ENCODE measurements around the gene OLIG2.

DNA sequence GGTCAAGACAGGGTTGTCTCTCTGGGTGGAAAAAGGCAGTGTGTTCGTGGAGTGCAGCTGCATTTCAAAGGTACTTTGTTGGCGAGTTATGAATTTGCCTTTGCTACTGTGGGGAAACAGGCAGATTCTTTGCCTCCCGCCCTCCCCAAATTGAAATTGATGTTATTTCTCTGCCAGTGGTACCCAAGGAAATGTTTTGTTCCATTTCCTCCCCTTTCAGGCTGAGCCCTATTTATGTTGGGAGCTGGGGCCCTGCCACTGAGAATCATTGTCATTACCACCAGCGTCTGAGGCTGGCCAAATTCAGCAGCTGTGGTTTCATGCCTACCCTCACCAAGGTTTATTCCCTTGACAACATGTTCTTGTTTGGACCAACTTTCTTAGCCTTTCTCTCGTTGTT, 48.5 kb upstream of the OLIG2 start:
- TF ChIP-seq, protein P1, sequence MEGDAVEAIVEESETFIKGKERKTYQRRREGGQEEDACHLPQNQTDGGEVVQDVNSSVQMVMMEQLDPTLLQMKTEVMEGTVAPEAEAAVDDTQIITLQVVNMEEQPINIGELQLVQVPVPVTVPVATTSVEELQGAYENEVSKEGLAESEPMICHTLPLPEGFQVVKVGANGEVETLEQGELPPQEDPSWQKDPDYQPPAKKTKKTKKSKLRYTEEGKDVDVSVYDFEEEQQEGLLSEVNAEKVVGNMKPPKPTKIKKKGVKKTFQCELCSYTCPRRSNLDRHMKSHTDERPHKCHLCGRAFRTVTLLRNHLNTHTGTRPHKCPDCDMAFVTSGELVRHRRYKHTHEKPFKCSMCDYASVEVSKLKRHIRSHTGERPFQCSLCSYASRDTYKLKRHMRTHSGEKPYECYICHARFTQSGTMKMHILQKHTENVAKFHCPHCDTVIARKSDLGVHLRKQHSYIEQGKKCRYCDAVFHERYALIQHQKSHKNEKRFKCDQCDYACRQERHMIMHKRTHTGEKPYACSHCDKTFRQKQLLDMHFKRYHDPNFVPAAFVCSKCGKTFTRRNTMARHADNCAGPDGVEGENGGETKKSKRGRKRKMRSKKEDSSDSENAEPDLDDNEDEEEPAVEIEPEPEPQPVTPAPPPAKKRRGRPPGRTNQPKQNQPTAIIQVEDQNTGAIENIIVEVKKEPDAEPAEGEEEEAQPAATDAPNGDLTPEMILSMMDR (IDR thresholded peaks at IDR 0.05) = no peak
- no peak for TF ChIP-seq POLR2A (IDR thresholded peaks at IDR 0.05; ENCODE audit: low read depth)
